Kidney epithelial cell (primary cell): Measurements from ENCODE around the gene SYT17. TPM values are rescaled to one million over a fixed set of nuclear protein-coding genes. Genes with fewer than 3 reads are reported as not detected.

Experiments used
- DNase-seq: peaks from one replicate; pipeline ENCODE4 v3.0.0-alpha.2; 2010; ENCODE audit warnings: low read depth
- H3K27me3 ChIP-seq: 2 replicates; pipeline ENCODE4 v1.6.0; 2011; ENCODE audit warnings: low read length; ENCODE audit not compliant: control insufficient read depth, insufficient read depth
- H3K36me3 ChIP-seq: 2 replicates; pipeline ENCODE4 v1.5.1; 2011; ENCODE audit warnings: low read length; ENCODE audit not compliant: control insufficient read depth, insufficient read depth
- H3K4me3 ChIP-seq: 2 replicates; pipeline ENCODE4 v1.5.1; 2011; ENCODE audit warnings: low read depth, mild to moderate bottlenecking, control low read depth, low read length
- CTCF ChIP-seq: IDR thresholded peaks from 2 replicates; pipeline ENCODE4 v1.5.1; 2011; ENCODE audit warnings: mild to moderate bottlenecking, moderate library complexity, low read length, control low read depth, inconsistent platforms; ENCODE audit not compliant: insufficient read depth, poor library complexity, severe bottlenecking
- total RNA-seq: library from RNA; depleted of rRNA; stranded (reverse); fragments of >200 nt; gene quantifications from 2 replicates; pipeline ENCODE4 v1.2.3, GENCODE V29; 2015

The SYT17 gene
- total RNA-seq, 1 donor from 2014 or later, result 0.63 TPM

GRCh38 chr16:19285431-19285830 lies 117.4 kb downstream of the SYT17 start, which contains the start of gene CLEC19A:
Gene CLEC19A, plus strand, starts transcription at chr16:19285731. Its CDS starts 121 bp downstream, at chr16:19285852.
- Histone ChIP-seq H3K4me3 (no peak within 1 kb of the TSS), H3K27me3 (no peaks in the 10 kb centered on the region), H3K36me3 (no peaks in the 10 kb centered on the region)
- TF ChIP-seq CTCF, result no peak
- no peak for DNase-seq

- Histone ChIP-seq H3K4me3 (no peak overlapping the region), H3K36me3 (no peaks in the 10 kb centered on the region), H3K27me3 (peaks cover 2% of the 10 kb centered on the region)
- no peak for TF ChIP-seq CTCF
- DNase-seq, result no peak
Observed at GRCh38 chr16:19286827-19287226, 118.8 kb downstream of the SYT17 start.

GRCh38 chr16:19287241-19287640 lies 119.2 kb downstream of the SYT17 start:
- no peaks in the 10 kb centered on the region for H3K36me3 ChIP-seq
- no peak for TF ChIP-seq CTCF
- no peak overlapping the region for H3K4me3 ChIP-seq

GRCh38 chr16:19288872-19289799 lies 121.1 kb downstream of the SYT17 start:
- no peak overlapping the region for H3K4me3 ChIP-seq
- H3K36me3 ChIP-seq, result no peaks in the 10 kb centered on the region
- TF ChIP-seq CTCF, result no peak
- DNase-seq, result no peak
- H3K27me3 ChIP-seq, result peaks cover 2% of the 10 kb centered on the region

More at GRCh38 chr16:19287241-19287640, 119.2 kb downstream of the SYT17 start:
- H3K27me3 ChIP-seq, result peaks cover 2% of the 10 kb centered on the region
- DNase-seq, result no peak

GRCh38 chr16:19289811-19290485 lies 121.9 kb downstream of the SYT17 start:
- no peak for TF ChIP-seq CTCF
- Histone ChIP-seq H3K4me3 (no peak overlapping the region), H3K27me3 (peaks cover 2% of the 10 kb centered on the region), H3K36me3 (no peaks in the 10 kb centered on the region)
- DNase-seq, result no peak
